ACC112 (cell line): ENCODE measurements around the gene LBP.

ENCODE experiments used
- H2AFZ ChIP-seq: fragments of 200-600 bp; sonication (generic); one replicate; pipeline ENCODE4 v1.6.0; 2017; ENCODE audit warnings: antibody characterized with exemption, low read length; ENCODE audit not compliant: unreplicated experiment
- H3K27ac ChIP-seq: fragments of 200-600 bp; sonication (generic); 2 replicates; pipeline ENCODE4 v1.5.1; 2014; ENCODE audit warnings: low read depth, mild to moderate bottlenecking, antibody characterized with exemption, low read length, moderate library complexity
- H3K27me3 ChIP-seq: fragments of 200-600 bp; sonication (generic); 2 replicates; pipeline ENCODE4 v1.6.1; 2014; ENCODE audit warnings: mild to moderate bottlenecking, antibody characterized with exemption, low read length, moderate library complexity, mixed read lengths; ENCODE audit not compliant: insufficient read depth
- H3K36me3 ChIP-seq: fragments of 200-600 bp; sonication (generic); 2 replicates; pipeline ENCODE4 v1.6.1; 2016; ENCODE audit warnings: mild to moderate bottlenecking, antibody characterized with exemption, low read length, moderate library complexity, mixed read lengths; ENCODE audit not compliant: insufficient read depth
- H3K4me1 ChIP-seq: fragments of 200-600 bp; sonication (generic); one replicate; pipeline ENCODE4 v1.6.1; 2016; ENCODE audit warnings: low read length, mixed read lengths; ENCODE audit not compliant: insufficient read depth, unreplicated experiment, control insufficient read depth
- H3K4me3 ChIP-seq: fragments of 200-600 bp; sonication (generic); 2 replicates; pipeline ENCODE4 v1.5.1; 2014; ENCODE audit warnings: mild to moderate bottlenecking, low read depth, low read length
- H3K79me2 ChIP-seq: fragments of 200-600 bp; sonication (generic); one replicate; pipeline ENCODE4 v1.6.0; 2016; ENCODE audit warnings: low read length; ENCODE audit not compliant: control insufficient read depth, unreplicated experiment, insufficient read depth

Gene LBP

DNA sequence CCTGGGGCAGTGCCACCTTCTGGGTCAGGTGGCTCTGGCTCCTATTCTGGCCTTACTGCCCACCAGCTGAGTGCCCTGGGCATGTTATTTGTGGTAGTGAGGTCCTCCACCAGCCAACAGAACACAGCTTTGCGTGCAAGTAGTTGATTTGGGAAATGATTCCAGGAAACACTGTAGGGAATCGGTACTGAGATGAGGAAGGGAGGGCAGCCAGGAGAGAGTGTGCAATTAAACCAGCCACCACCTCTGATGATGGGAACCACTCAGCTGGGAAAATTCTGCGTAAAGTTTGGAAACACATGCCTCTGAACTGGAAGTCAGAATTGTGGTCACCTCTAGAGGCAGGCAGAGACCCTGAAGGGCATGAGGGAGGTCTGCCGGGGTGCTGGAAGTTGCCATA, 459 bp downstream of the LBP start:
- H3K27ac ChIP-seq = no peak overlapping the region
- H3K36me3 ChIP-seq = no peaks in the 10 kb centered on the region
- no peak overlapping the region for H3K4me3 ChIP-seq
- no peaks in the 10 kb centered on the region for H3K79me2 ChIP-seq
- H2AFZ ChIP-seq = no peak overlapping the region
- H3K27me3 ChIP-seq = peaks cover 2% of the 10 kb centered on the region; the same call in 1 of the 2 replicates
- no peaks in the 10 kb centered on the region for H3K4me1 ChIP-seq

DNA sequence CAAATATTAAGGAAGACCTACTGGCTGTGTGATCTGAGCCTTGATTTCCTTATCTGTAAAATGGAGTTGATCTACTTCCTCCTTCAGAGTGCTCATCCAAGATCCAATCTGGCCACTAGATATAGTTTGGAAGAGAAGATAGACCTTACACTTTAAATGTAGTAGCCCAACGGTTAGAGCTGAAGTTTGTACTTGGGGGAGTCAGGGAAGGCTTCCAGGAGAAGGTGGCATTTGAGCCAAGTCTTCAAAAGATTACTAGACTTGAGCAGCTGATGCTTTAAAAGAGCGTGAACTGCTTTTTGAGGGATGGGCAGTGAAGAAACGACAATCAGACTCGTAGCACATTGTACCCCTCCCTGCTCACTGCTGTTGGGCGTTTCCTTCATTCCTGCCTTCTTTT, 3.6 kb downstream of the LBP start:
- Histone ChIP-seq H3K27me3 (peaks cover 2% of the 10 kb centered on the region; the same call in 1 of the 2 replicates), H3K79me2 (no peaks in the 10 kb centered on the region), H3K4me3 (no peak overlapping the region), H3K27ac (no peak overlapping the region), H3K36me3 (no peaks in the 10 kb centered on the region), H2AFZ (no peak overlapping the region), H3K4me1 (no peaks in the 10 kb centered on the region)

DNA sequence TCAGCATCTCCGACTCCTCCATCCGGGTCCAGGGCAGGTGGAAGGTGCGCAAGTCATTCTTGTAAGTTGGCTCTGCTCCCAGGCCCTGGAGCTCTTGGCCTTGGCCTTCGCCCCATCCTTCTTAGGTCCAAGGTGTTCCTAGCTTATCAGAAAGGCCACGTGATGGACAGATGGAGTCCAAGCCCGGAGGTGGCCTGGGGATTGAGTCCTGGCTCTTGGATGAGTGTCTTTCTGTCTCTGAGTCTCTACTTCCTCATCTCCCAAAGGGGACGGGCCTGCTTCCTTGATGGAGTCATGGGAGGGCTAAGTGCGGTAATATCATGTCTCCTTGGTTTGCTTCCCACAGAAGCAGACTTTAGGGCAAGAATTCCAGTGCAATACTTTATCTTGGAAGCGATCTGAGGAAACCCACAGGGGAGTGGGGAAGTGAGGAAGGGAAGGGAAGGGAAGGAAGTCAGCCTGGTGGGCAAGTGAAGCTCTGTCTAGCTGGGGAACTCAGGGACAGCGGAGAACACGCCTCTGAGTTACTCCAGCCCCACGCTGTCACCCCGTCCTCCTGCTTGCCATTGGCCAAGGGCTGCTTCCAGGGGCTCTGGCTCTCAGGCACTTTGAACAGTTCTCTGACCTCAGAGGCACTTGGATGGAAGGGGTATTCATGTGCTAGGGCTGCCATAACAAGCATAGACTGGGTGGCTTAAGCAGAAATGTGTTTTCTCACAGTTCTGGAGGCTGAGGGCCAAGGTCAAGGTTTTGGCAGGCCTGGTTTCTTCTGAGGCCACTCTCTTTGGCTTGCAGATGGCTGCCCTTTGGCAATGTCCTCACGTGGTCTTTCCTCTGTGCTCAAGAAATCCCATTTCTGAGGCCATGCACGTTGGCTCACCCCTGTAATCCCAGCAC, 4.8 kb downstream of the LBP start:
- H3K27me3 ChIP-seq = peaks cover 2% of the 10 kb centered on the region; the same call in 1 of the 2 replicates
- H2AFZ ChIP-seq = no peak overlapping the region
- no peaks in the 10 kb centered on the region for H3K36me3 ChIP-seq

DNA sequence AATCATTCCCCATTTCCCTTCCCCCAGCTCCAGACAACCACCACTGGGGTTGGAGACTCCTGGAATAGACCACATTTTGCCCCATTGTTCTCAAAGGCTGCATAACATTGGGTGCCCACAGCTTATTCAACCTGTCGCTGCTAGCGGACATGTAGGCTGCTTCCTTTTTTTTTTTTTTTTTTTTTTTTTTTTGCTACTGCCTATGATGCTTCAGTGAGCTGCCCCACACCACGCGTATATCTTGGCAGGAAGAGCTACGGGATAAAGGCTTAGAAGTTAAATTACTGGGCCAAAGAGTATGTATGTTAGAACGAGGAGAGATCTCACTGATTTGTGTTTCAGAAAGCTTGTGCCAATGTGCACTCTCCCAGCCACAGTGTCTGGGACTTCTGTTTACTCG, 7.0 kb downstream of the LBP start:
- H3K4me1 ChIP-seq = no peaks in the 10 kb centered on the region
- no peak overlapping the region for H3K27ac ChIP-seq
- no peak overlapping the region for H2AFZ ChIP-seq
- no peaks in the 10 kb centered on the region for H3K36me3 ChIP-seq
- no peak overlapping the region for H3K4me3 ChIP-seq
- H3K79me2 ChIP-seq = no peaks in the 10 kb centered on the region
- H3K27me3 ChIP-seq = 0 out of 2 replicates have a peak, but pooled peaks cover 2% of the 10 kb centered on the region

More for the DNA sequence above, 4.8 kb downstream of the LBP start:
- Histone ChIP-seq H3K4me1 (no peaks in the 10 kb centered on the region), H3K27ac (no peak overlapping the region), H3K4me3 (no peak overlapping the region), H3K79me2 (no peaks in the 10 kb centered on the region)

DNA sequence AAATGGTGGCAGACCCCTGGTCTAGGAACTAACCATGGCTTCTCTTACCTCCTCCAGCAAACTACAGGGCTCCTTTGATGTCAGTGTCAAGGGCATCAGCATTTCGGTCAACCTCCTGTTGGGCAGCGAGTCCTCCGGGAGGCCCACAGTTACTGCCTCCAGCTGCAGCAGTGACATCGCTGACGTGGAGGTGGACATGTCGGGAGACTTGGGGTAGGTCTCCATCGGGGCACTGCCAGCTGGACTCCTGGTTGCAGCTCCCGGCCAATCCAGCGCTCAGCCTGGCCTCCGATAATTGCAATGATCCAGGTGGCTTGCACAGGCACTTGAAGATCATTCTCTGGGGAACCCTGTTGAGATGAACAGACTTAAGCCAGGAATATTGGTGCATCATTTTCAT, 7.9 kb downstream of the LBP start:
- no peaks in the 10 kb centered on the region for H3K79me2 ChIP-seq
- no peaks in the 10 kb centered on the region for H3K36me3 ChIP-seq
- H3K27me3 ChIP-seq = 0 out of 2 replicates have a peak, but pooled peaks cover 2% of the 10 kb centered on the region
- no peak overlapping the region for H2AFZ ChIP-seq
- no peak overlapping the region for H3K27ac ChIP-seq
- no peak overlapping the region for H3K4me3 ChIP-seq
- no peaks in the 10 kb centered on the region for H3K4me1 ChIP-seq

DNA sequence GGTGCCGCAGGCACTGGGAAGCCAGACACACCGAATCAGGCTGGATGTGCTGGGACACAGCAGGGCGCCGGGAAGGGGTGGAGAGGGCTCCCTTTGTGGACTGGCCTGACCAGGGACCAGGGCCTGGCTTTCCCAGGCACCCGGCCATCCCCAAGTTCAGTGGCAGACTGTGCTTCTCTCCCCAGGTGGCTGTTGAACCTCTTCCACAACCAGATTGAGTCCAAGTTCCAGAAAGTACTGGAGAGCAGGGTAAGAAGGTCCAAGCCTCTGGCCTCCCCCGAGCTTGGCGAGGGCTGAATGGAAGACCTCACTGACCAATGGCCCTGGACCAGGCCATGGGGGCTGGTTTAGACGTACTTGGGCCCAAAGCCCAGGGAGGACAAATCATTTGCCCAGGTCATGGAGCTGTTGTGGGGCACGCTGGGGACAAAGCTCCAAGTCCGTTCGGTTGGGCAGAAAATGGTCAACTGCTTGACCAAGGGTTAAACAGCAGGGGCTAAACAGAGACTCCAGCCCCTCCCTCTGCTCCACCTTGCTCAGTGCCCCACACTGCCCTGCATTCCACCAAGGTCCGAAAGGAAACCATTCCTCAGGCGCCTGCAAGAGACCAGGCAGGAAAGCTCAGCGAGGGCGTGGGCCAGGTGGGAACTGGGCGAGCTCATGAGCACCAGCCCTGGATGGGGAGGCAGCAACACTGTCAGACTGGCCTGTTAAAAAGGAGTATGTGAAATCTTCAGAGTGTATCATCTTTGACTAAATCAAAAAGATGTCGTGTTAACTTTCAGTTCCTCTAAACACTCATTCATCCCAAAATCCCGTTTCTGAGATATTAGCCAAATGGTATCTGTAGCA, 9.1 kb downstream of the LBP start:
- no peaks in the 10 kb centered on the region for H3K79me2 ChIP-seq
- H2AFZ ChIP-seq = no peak overlapping the region
- H3K4me3 ChIP-seq = no peak overlapping the region
- H3K27me3 ChIP-seq = no peaks in the 10 kb centered on the region
- H3K27ac ChIP-seq = no peak overlapping the region
- H3K4me1 ChIP-seq = no peaks in the 10 kb centered on the region
- H3K36me3 ChIP-seq = no peaks in the 10 kb centered on the region

DNA sequence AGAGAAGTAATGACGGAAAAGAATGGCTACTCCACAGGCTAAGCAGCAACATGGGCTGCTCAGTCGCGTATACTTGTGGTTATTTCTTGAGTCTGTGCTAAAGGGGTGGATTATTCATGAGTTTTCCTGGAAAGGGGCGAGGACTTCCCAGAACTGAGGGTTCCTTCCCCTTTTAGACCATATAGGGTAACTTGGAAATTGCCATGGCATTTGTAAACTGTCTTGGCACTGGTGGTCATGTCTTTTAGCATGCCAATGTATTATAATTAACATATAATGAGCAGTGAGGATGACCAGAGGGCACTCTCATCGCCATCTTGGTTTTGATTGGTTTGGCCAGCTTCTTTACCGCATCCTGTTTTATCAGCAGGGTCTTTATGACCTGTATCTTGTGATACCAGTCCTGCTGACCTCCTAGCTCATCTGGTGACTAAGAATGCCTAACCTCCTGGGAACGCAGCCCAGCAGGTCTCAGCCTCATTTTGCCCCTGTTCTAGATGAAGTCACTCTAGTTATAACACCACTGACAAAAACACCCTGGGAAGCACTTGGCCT, 11.4 kb downstream of the LBP start:
- Histone ChIP-seq H2AFZ (no peak overlapping the region), H3K27ac (no peak overlapping the region), H3K79me2 (no peaks in the 10 kb centered on the region), H3K36me3 (no peaks in the 10 kb centered on the region), H3K4me3 (no peak overlapping the region), H3K27me3 (no peaks in the 10 kb centered on the region), H3K4me1 (no peaks in the 10 kb centered on the region)

DNA sequence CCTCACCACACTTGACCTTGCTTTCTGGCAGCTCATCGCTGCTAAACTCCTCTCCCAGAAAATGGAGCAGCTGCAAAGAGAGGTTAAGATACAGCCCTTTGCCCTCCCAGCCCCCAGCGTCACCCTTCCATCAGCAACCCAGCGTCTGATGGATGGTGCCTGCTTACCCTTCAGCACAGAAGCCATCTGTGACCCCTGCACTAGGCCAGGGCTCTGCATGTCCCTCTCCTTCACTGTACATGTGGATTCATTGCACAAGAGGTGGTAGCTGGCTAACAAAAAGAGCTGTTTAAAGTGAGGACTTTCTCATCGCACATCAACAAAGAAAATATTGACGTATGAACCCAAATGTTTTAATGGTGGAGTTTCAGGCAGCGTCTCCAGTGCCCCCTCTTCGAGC, 12.3 kb downstream of the LBP start:
- Histone ChIP-seq H3K4me3 (no peak overlapping the region), H3K4me1 (no peaks in the 10 kb centered on the region), H3K36me3 (no peaks in the 10 kb centered on the region), H2AFZ (no peak overlapping the region), H3K27me3 (no peaks in the 10 kb centered on the region), H3K27ac (no peak overlapping the region), H3K79me2 (no peaks in the 10 kb centered on the region)

DNA sequence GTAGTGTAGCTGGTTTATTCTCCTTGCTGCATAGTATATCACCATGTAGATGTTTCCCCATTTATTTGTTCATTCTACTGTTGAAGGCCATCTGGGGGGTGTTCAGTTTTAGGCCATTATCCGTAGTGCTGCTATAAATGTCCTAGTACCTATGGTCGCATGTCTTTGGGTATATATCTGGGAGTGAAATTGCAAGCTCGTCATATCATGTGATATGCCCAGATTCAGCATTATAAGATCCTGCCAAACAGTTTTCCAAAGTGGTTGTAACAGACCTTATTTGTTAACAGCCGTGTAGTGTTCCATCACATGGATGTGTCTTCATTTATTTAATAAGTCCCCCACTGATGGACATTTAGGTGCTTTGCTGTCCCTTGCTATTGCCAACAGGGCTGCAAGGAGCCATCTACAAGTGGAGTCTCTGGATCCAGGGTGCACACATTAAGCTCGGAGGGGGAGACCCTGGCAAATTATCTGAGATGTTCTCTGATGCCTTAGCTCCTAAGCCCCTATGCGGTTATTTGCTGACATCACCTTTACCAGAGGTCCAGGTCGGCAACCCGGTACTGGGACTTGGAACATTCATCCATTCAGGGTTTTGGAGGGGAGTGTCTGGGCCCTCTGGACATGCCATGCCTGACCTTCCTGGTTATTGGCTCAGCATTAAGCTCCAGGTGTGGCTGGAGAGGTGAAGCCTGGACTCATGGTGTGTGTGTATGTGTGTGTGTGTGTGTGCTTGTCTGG, 16.9 kb downstream of the LBP start:
- Histone ChIP-seq H3K27ac (no peak overlapping the region), H3K27me3 (no peaks in the 10 kb centered on the region), H3K4me1 (no peaks in the 10 kb centered on the region), H3K36me3 (no peaks in the 10 kb centered on the region), H2AFZ (no peak overlapping the region), H3K79me2 (no peaks in the 10 kb centered on the region), H3K4me3 (no peak overlapping the region)

DNA sequence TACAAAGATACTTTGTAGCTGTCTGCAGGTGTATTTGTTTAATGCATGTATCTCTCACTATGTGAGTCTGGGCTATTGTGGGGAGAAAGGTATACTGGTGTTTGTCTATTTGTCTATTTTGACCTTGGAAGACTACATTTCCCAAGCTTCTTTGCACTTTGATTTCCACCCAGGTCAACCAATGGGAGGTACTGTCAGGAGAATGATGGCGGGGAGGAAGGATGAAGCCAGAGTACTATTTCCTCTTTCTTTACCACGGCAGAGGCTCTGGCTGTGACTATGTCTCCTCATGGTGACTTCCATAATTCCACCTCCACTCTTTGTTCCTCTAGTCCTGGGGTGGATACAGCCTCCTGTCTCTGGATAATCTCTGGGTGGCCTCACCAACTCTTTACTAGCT, 23.1 kb downstream of the LBP start:
- Histone ChIP-seq H3K4me3 (no peak overlapping the region), H3K27ac (no peak overlapping the region), H2AFZ (peak overlapping the region; percentile 44)

More for the DNA sequence above, 23.1 kb downstream of the LBP start:
- no peaks in the 10 kb centered on the region for H3K79me2 ChIP-seq
- H3K27me3 ChIP-seq = no peaks in the 10 kb centered on the region
- no peaks in the 10 kb centered on the region for H3K36me3 ChIP-seq
- H3K4me1 ChIP-seq = no peaks in the 10 kb centered on the region
